GM23338 (cell line): ENCODE measurements around the gene PLD1.

ENCODE experiments used
- CREB1 ChIP-seq: fragments of 250-450 bp; sonication (Bioruptor Pico); IDR thresholded peaks from 2 replicates; pipeline ENCODE4 v1.5.0; 2020; ENCODE audit warnings: low read depth, mild to moderate bottlenecking, moderate library complexity
- CTCF ChIP-seq, 2 experiments: fragments of 200-600 bp in 1 of 2; sonication (generic) in 1 of 2; conservative IDR thresholded peaks; 2 replicates each; pipeline versions ENCODE4 v1.5.1 to v1.6.1; 2016 to 2017; ENCODE audit warnings: antibody characterized with exemption in 2 of 2, low read depth in 2 of 2, mild to moderate bottlenecking in 2 of 2, moderate library complexity in 1 of 2
- EZH2 ChIP-seq: fragments of 200-600 bp; sonication (generic); IDR thresholded peaks from one replicate; pipeline ENCODE4 v1.8.0; 2017; ENCODE audit warnings: antibody characterized with exemption, mild to moderate bottlenecking, low read depth; ENCODE audit not compliant: unreplicated experiment
- EZH2phosphoT487 ChIP-seq: fragments of 200-600 bp; sonication (generic); IDR thresholded peaks from one replicate; pipeline ENCODE4 v1.8.1; 2018; ENCODE audit warnings: antibody characterized with exemption; ENCODE audit not compliant: unreplicated experiment
- JUNB ChIP-seq: IDR thresholded peaks from one replicate; pipeline ENCODE4 v1.6.1; 2016; ENCODE audit warnings: antibody characterized with exemption; ENCODE audit not compliant: unreplicated experiment
- NANOG ChIP-seq: IDR thresholded peaks from 2 replicates; pipeline ENCODE4 v1.6.1; 2016; ENCODE audit warnings: antibody characterized with exemption, borderline replicate concordance
- POLR2AphosphoS5 ChIP-seq: IDR thresholded peaks from 2 replicates; pipeline ENCODE4 v1.6.1; 2016; ENCODE audit warnings: antibody characterized with exemption, low read depth
- ZNF331 ChIP-seq: fragments of 250-450 bp; sonication (Bioruptor Pico); IDR thresholded peaks from 2 replicates; pipeline ENCODE4 v1.5.0; 2020; ENCODE audit warnings: low read depth, mild to moderate bottlenecking, moderate library complexity
- TF ChIP-seq, protein P1 (sequence below): IDR thresholded peaks from one replicate; pipeline ENCODE4 v1.6.1; 2018; ENCODE audit warnings: antibody characterized with exemption; ENCODE audit not compliant: unreplicated experiment

DNA sequence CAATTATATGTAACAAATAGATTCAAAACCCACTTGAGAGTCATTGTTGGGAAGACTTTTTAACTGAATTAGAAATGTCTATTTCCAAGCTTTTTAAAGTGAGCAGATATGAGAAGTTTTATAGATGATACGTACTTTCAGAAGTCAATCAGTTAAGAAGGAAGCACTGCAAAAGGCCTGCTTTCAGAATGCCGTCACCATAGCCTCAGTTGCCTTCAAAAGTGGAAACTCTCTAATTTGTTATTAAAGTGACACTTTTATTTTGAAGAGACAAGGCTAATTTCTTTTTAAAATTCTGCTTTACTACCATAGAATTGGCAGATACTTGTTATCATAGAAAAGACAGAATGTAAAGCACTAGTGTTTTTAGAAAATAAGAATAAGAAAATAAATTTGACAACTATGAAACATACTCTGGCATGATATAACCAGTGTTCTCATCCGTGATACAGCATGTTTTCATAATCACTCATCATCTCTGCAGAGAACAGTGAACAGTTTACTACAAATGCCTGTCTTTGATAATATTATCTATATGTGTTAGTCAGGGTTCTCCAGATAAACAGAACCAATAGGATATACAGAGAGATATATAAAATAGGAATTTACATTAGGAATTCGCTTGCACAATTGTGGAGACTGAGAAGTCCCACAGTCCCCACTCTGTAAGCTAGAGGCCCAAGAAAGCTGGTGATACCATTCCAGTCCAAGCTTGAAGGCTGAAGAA lies 7.0 kb upstream of the PLD1 start:
- no peak for TF ChIP-seq CTCF (conservative IDR thresholded peaks at IDR 0.05; ENCODE audit: low read depth in 2 of 2)
- TF ChIP-seq EZH2phosphoT487 = no peak
- no peak for TF ChIP-seq JUNB
- TF ChIP-seq POLR2AphosphoS5 = no peak
- TF ChIP-seq EZH2 = no peak
- TF ChIP-seq, protein P1, sequence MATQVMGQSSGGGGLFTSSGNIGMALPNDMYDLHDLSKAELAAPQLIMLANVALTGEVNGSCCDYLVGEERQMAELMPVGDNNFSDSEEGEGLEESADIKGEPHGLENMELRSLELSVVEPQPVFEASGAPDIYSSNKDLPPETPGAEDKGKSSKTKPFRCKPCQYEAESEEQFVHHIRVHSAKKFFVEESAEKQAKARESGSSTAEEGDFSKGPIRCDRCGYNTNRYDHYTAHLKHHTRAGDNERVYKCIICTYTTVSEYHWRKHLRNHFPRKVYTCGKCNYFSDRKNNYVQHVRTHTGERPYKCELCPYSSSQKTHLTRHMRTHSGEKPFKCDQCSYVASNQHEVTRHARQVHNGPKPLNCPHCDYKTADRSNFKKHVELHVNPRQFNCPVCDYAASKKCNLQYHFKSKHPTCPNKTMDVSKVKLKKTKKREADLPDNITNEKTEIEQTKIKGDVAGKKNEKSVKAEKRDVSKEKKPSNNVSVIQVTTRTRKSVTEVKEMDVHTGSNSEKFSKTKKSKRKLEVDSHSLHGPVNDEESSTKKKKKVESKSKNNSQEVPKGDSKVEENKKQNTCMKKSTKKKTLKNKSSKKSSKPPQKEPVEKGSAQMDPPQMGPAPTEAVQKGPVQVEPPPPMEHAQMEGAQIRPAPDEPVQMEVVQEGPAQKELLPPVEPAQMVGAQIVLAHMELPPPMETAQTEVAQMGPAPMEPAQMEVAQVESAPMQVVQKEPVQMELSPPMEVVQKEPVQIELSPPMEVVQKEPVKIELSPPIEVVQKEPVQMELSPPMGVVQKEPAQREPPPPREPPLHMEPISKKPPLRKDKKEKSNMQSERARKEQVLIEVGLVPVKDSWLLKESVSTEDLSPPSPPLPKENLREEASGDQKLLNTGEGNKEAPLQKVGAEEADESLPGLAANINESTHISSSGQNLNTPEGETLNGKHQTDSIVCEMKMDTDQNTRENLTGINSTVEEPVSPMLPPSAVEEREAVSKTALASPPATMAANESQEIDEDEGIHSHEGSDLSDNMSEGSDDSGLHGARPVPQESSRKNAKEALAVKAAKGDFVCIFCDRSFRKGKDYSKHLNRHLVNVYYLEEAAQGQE = no peak
- TF ChIP-seq CREB1 (CRISPR knock-in tag) = no peak
- TF ChIP-seq ZNF331 (CRISPR knock-in tag) = no peak
- TF ChIP-seq NANOG = no peak
